Sigmoid colon (tissue), 7 donors: ENCODE data around the gene POLR1E. TPM values are rescaled to one million over a fixed set of nuclear protein-coding genes. Genes with fewer than 3 reads are reported as not detected.

Source experiments
- DNase-seq: peaks from one replicate; pipeline ENCODE4 v3.0.0-alpha.2; 2019
- H3K27ac ChIP-seq, 4 donors: fragments of 200-600 bp; sonication (generic); one replicate each; pipeline ENCODE4 v1.5.1; 2016 to 2019; ENCODE audit warnings: mild to moderate bottlenecking in 1 of 4
- H3K27me3 ChIP-seq, 3 donors: fragments of 200-600 bp; sonication (generic); one replicate each; pipeline ENCODE4 v1.5.1; 2019; ENCODE audit warnings: mild to moderate bottlenecking in 1 of 3
- H3K36me3 ChIP-seq, 4 donors: fragments of 200-600 bp; sonication (generic); one replicate each; pipeline ENCODE4 v1.5.1; 2016 to 2019
- H3K4me1 ChIP-seq, 4 donors: fragments of 200-600 bp; sonication (generic); one replicate each; pipeline ENCODE4 v1.5.1; 2017 to 2019
- H3K4me3 ChIP-seq, 4 donors: fragments of 200-600 bp; sonication (generic); one replicate each; pipeline ENCODE4 v1.5.1; 2017 to 2019; ENCODE audit warnings: mild to moderate bottlenecking in 2 of 4, moderate library complexity in 1 of 4
- H3K9me3 ChIP-seq, 4 donors: fragments of 200-600 bp in 3 of 4; sonication (generic) in 3 of 4; one replicate each; pipeline versions ENCODE4 v1.5.1 to v1.6.1; 2013 to 2019
- EP300 ChIP-seq, 4 donors: sonication (generic); formaldehyde crosslinking; IDR thresholded peaks; one replicate each; pipeline ENCODE4 v1.6.1; 2017; ENCODE audit warnings: antibody characterized with exemption in 4 of 4
- POLR2A ChIP-seq, 2 donors: fragments of 450-650 bp; IDR thresholded peaks; one replicate each; pipeline ENCODE4 v1.6.1; 2016; ENCODE audit warnings: antibody characterized with exemption in 2 of 2, mild to moderate bottlenecking in 2 of 2, moderate library complexity in 2 of 2
- POLR2AphosphoS5 ChIP-seq, 4 donors: sonication (generic); formaldehyde crosslinking; IDR thresholded peaks; one replicate each; pipeline ENCODE4 v1.6.1; 2017; ENCODE audit warnings: antibody characterized with exemption in 4 of 4
- WGBS, 2 donors: extraction: QIAGEN DNeasy Blood & Tissue Kit; methylation state at CpG; one replicate each; pipeline ENCODE4 v1.1.7; 2013; 5-methylcytosine and 5-hydroxymethylcytosine counted together
- intact Hi-C: fragments of 100-400 bp; cut with DNase I; formaldehyde crosslinking; loops from one replicate; pipeline ENCODE4 v1.15.1; 2023
- polyA plus RNA-seq, 3 donors: library from polyadenylated mRNA; stranded (reverse); fragments of 200-250 nt; gene quantifications; one replicate each; pipeline ENCODE4 v1.2.3, GENCODE V29; 2013
- total RNA-seq, 4 donors: library from RNA; depleted of rRNA; stranded (reverse); fragments of >200 nt; gene quantifications; one replicate each; pipeline ENCODE4 v1.1.0, GENCODE V29; 2016
- TF ChIP-seq, protein P1 (sequence below), 4 experiments: fragments of 450-650 bp in 3 of 4; fragments of 200-600 bp in 1 of 4; IDR thresholded peaks; one replicate each; pipeline ENCODE4 v1.5.1; 2016 to 2019; ENCODE audit warnings: antibody characterized with exemption in 4 of 4, mild to moderate bottlenecking in 3 of 4, moderate library complexity in 2 of 4
- donor health status: healthy with polysubstance abuse.
- donor health status: Bipolar disorder and iron deficiency.
- donor health status: healthy.

POLR1E gene
- total and polyA plus RNA-seq, 7 donors: 4.6 to 33.4 (median 22.3) TPM

DNA sequence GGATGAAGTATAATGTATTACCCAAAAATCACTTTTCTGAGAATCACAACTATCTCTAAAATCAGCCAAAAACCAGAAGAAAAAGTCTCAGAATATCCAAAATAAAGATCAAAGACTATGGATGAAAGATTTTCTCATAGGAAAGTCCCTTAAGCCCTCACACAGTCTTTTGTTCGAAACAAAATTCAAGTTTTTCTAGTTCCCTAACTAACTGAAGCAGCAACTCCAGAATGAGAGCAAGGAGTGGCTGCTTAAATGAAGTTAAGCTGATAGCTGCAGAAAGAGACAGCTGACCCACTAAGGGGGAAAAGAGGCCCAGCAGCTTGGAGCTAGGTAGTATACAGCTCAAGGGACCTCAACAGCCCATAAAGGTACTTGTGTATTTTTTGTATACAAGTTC is 28.9 kb upstream of the POLR1E start:
- H3K9me3 ChIP-seq: no peaks in the 10 kb centered on the region
- no peak for TF ChIP-seq POLR2A (IDR thresholded peaks at IDR 0.05)
- TF ChIP-seq, protein P1, sequence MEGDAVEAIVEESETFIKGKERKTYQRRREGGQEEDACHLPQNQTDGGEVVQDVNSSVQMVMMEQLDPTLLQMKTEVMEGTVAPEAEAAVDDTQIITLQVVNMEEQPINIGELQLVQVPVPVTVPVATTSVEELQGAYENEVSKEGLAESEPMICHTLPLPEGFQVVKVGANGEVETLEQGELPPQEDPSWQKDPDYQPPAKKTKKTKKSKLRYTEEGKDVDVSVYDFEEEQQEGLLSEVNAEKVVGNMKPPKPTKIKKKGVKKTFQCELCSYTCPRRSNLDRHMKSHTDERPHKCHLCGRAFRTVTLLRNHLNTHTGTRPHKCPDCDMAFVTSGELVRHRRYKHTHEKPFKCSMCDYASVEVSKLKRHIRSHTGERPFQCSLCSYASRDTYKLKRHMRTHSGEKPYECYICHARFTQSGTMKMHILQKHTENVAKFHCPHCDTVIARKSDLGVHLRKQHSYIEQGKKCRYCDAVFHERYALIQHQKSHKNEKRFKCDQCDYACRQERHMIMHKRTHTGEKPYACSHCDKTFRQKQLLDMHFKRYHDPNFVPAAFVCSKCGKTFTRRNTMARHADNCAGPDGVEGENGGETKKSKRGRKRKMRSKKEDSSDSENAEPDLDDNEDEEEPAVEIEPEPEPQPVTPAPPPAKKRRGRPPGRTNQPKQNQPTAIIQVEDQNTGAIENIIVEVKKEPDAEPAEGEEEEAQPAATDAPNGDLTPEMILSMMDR (IDR thresholded peaks at IDR 0.05): no peak
- TF ChIP-seq EP300 (IDR thresholded peaks at IDR 0.05): no peak
- no peak for TF ChIP-seq POLR2AphosphoS5 (IDR thresholded peaks at IDR 0.05)
- no peak for DNase-seq
- peaks cover 0 to 39% (median 20%) of the 10 kb centered on the region in 4 donors for H3K4me1 ChIP-seq
- H3K27ac ChIP-seq: no peak overlapping the region
- H3K27me3 ChIP-seq: no peaks in the 10 kb centered on the region
- H3K4me3 ChIP-seq: no peak overlapping the region
- 73 to 88% methylated on average over 1 of the region's 1 CpG for WGBS, 2 donors
- H3K36me3 ChIP-seq: no peaks in the 10 kb centered on the region
- intact Hi-C loops: no loop called here

DNA sequence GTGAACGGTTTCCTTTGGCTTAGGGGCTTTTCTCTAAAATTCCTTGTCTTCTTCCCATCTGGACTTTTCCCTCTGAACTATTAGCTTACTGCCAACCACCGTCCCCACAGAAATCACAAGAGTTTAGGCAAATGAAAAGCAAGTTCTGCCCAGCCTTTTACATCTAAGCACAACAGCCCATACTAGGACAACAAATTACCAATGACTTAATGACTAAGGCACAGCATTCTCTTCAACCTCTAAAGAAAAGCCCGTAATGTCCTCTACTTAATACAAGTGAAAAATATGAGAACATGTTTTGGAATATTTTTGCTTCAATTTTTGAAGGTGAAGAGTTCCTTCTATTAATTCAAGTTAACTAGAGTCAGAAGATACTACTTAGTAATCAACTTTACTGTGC is 21.7 kb upstream of the POLR1E start:
- H3K9me3 ChIP-seq: no peaks in the 10 kb centered on the region
- no peak for TF ChIP-seq EP300 (IDR thresholded peaks at IDR 0.05)
- no peak for TF ChIP-seq POLR2AphosphoS5 (IDR thresholded peaks at IDR 0.05)
- TF ChIP-seq, protein P1 (IDR thresholded peaks at IDR 0.05): no peak
- no peak for TF ChIP-seq POLR2A (IDR thresholded peaks at IDR 0.05)
- H3K4me1 ChIP-seq: peaks cover 0 to 44% (median 39%) of the 10 kb centered on the region in 4 donors
- WGBS, 2 donors: 31 to 50% methylated on average over 3 of the region's 3 CpGs
- no peaks in the 10 kb centered on the region for H3K36me3 ChIP-seq
- intact Hi-C loops: loop anchor here (5.0 to 10.0 kb wide), 2 partner anchors 42 to 601 kb away; partner anchors contain the start of genes GRHPR and SHB
- H3K27ac ChIP-seq: peak overlapping the region; percentile 99 to 100 (median 100)
- no peaks in the 10 kb centered on the region for H3K27me3 ChIP-seq
- H3K4me3 ChIP-seq: peak overlapping the region; percentile 82 to 99 (median 88)
- no peak for DNase-seq

DNA sequence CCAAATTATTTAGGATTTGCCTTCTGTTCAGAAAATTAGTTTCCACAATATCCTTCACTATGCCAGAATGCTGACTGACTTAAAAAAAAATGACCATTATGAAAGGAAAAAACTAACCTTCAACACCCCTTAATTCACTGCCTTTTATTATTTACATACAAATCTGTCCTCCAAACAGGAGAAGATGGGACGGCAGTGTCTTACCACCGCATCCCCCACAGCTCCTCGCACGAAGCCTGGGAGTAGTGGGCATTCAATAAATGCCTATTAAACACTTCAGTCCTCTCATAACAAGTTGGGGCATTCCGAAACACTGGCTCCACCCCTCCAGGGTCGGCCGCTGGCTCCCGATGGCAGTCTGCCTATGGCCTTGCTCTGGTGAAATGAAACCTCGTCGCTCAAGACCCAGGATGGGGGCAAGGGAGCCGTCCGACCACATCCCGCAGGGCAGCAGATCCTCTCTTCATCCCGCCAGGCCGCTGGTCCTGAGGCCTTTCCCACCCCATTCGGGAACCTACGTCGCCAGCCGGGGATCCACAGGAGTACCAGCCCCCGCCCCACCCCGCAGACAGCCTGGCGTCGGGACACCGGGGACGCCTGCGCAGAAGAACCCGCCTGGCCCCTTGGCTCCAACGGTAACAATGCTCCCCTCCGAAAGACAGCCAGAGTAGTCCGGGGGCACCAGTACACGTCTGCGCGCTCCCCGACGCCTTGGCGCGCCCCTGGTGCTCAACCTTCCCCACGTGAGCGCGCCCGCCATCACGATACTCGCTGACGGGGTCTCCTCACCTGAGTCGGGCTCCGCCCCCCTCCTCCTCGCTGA is 21.1 kb upstream of the POLR1E start:
- Histone ChIP-seq H3K4me1 (peaks cover 0 to 44% (median 39%) of the 10 kb centered on the region in 4 donors), H3K36me3 (no peaks in the 10 kb centered on the region), H3K27ac (peak overlapping the region; percentile 99 to 100 (median 100)), H3K27me3 (no peaks in the 10 kb centered on the region), H3K4me3 (peak overlapping the region; percentile 82 to 99 (median 88)), H3K9me3 (no peaks in the 10 kb centered on the region)
- intact Hi-C loops: loop anchor here (5.0 to 10.0 kb wide), 2 partner anchors 42 to 600 kb away; partner anchors contain the start of genes GRHPR and SHB
- peak; percentile 91 for DNase-seq
- peak in 2 of 4 donors; percentile 32 to 46 for TF ChIP-seq POLR2AphosphoS5 (IDR thresholded peaks at IDR 0.05)
- TF ChIP-seq, protein P1 (IDR thresholded peaks at IDR 0.05): no peak
- 0% methylated on average over 47 of the region's 47 CpGs for WGBS, 2 donors

DNA sequence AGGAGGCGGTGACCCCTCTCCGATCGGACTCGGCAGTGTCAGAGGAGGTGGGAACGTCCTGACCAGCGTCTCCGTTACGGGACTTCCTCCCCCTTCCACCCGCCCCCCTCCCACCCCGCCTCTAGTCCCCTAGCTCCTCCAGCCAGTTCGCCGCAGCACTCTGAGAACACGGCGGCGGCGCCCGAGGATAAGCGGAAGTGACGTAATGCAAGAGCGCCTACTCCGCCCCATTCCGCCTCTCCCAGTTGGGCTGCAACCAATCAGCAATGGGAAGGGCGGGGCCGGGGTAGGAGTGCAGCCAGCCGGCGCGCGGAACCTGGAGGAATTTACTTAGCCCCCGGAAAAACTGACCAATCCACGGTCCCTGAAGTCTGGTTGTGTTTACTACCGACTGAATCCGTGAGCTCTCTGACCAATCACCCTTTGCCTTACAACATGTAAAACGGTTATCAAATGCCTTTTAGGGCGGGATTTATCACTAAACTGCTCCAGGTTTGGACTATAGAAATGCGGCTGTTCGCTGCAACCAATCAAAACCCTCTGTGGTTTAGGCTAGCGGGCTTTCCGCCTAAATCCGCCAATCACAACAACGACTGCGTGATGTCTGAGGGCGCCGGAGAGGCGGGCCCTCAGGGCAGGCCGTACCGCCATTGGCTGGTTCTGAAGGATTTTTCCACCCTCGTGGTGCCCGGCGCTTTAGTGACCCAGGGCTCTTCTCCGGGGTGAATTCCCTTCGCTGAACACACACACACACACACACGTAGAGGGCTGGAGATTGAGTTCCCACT is 20.3 kb upstream of the POLR1E start, which contains the start of gene ZBTB5:
ZBTB5 (minus strand) TSS at position 202 of the 788 bp plus-strand sequence. CDS start 22,899 bp downstream, outside the sequence.
- intact Hi-C loops: loop anchor here (10.0 kb wide), 1 partner anchor 599 kb away; the partner anchor contains the start of gene SHB
- peak; percentile 100 for DNase-seq
- Histone ChIP-seq H3K27me3 (no peaks in the 10 kb centered on the region), H3K9me3 (no peaks in the 10 kb centered on the region), H3K36me3 (no peaks in the 10 kb centered on the region), H3K4me3 (peak within 1 kb of the TSS; percentile 82 to 99 (median 88)), H3K4me1 (peaks cover 0 to 44% (median 39%) of the 10 kb centered on the region in 4 donors), H3K27ac (peak within 1 kb of the TSS; percentile 99 to 100 (median 100))
- 0% methylated on average over 52 of the region's 52 CpGs for whole genome bisulfite sequencing, 2 donors
- TF ChIP-seq EP300 (IDR thresholded peaks at IDR 0.05): peak in 1 of 4 donors; percentile 25
- TF ChIP-seq, protein P1 (IDR thresholded peaks at IDR 0.05): no peak
- peak; percentile 84 to 91 (median 89) for TF ChIP-seq POLR2AphosphoS5 (IDR thresholded peaks at IDR 0.05)
- TF ChIP-seq POLR2A (IDR thresholded peaks at IDR 0.05): peak; percentile 80 to 89
